ENCODE data around the gene C4A.

DNA sequence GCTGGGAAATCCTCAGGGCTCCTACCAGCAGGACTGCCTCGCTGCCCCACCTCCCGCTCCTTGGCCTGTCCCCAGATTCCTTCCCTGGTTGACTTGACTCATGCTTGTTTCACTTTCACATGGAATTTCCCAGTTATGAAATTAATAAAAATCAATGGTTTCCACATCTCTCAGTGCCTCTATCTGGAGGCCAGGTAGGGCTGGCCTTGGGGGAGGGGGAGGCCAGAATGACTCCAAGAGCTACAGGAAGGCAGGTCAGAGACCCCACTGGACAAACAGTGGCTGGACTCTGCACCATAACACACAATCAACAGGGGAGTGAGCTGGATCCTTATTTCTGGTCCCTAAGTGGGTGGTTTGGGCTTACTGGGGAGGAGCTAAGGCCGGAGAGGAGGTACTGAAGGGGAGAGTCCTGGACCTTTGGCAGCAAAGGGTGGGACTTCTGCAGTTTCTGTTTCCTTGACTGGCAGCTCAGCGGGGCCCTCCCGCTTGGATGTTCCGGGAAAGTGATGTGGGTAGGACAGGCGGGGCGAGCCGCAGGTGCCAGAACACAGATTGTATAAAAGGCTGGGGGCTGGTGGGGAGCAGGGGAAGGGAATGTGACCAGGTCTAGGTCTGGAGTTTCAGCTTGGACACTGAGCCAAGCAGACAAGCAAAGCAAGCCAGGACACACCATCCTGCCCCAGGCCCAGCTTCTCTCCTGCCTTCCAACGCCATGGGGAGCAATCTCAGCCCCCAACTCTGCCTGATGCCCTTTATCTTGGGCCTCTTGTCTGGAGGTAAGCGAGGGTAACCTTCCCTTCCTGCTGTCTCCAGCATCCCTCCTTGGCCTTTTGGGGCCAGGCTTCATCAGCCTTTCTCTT lies 36.1 kb upstream of the C4A start, which contains the start of gene CFB:
- TF ChIP-seq, protein P1, sequence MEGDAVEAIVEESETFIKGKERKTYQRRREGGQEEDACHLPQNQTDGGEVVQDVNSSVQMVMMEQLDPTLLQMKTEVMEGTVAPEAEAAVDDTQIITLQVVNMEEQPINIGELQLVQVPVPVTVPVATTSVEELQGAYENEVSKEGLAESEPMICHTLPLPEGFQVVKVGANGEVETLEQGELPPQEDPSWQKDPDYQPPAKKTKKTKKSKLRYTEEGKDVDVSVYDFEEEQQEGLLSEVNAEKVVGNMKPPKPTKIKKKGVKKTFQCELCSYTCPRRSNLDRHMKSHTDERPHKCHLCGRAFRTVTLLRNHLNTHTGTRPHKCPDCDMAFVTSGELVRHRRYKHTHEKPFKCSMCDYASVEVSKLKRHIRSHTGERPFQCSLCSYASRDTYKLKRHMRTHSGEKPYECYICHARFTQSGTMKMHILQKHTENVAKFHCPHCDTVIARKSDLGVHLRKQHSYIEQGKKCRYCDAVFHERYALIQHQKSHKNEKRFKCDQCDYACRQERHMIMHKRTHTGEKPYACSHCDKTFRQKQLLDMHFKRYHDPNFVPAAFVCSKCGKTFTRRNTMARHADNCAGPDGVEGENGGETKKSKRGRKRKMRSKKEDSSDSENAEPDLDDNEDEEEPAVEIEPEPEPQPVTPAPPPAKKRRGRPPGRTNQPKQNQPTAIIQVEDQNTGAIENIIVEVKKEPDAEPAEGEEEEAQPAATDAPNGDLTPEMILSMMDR (IDR thresholded peaks at IDR 0.05): no peak
- no peak for TF ChIP-seq POLR2A (IDR thresholded peaks at IDR 0.05)

Measured in heart left ventricle (tissue), 13 donors.